Activated T-cell treated with anti-CD3 and anti-CD28 coated beads, Interleukin-2, amount 50 U/mL, for 4 hours (primary cell): ENCODE results near the gene ZNF253. TPM values are rescaled to one million over a fixed set of nuclear protein-coding genes. Genes with fewer than 3 reads are reported as not detected.
"Not testable (repeated sequence)": the region's sequence is repeated elsewhere in the genome, so short reads cannot be mapped to it uniquely, and the experiment has no call there.

ENCODE experiments used
- ATAC-seq, 2 donors: fragments of 200-7000 bp; cut with Tn5 transposase; one replicate each; pipeline ENCODE4 v1.10.0; 2021
- DNase-seq: peaks from one replicate; pipeline ENCODE4 v3.0.0-alpha.2; 2020
- H3K27me3 Mint-ChIP-seq: one replicate; pipeline ENCODE4 v1.8.0; 2021; ENCODE audit warnings: low read depth, mixed read lengths
- H3K36me3 Mint-ChIP-seq: one replicate; pipeline ENCODE4 v1.8.0; 2022; ENCODE audit warnings: mixed read lengths; ENCODE audit not compliant: insufficient read depth
- H3K4me1 Mint-ChIP-seq: one replicate; pipeline ENCODE4 v1.8.0; 2021; ENCODE audit warnings: low read depth, mixed read lengths
- H3K4me3 Mint-ChIP-seq: one replicate; pipeline ENCODE4 v1.8.0; 2021; ENCODE audit warnings: mild to moderate bottlenecking, moderate library complexity, mixed read lengths
- H3K9me3 Mint-ChIP-seq: one replicate; pipeline ENCODE4 v1.8.0; 2021; ENCODE audit warnings: mixed read lengths
- total RNA-seq, 3 donors: library from RNA; stranded (reverse); gene quantifications; one replicate each; pipeline ENCODE4 v1.2.1, GENCODE V29; 2021

Gene ZNF253
- total RNA-seq, 3 donors from 2014 or later = 3.2 to 4.7 (median 4.4) TPM

GRCh38 chr19:19933432-19934314 lies 68.0 kb downstream of the ZNF253 start:
- ATAC-seq, H3K27me3 Mint-ChIP-seq, H3K4me3 Mint-ChIP-seq, H3K4me1 Mint-ChIP-seq, DNase-seq: not testable (repeated sequence)
- H3K36me3 Mint-ChIP-seq = peaks cover 27% of the 10 kb centered on the region
- peaks cover 32% of the 10 kb centered on the region for H3K9me3 Mint-ChIP-seq

- DNase-seq (no peak), ATAC-seq (no peak)
- Mint-ChIP-seq H3K36me3 (peaks cover 19% of the 10 kb centered on the region), H3K4me3 (no peak overlapping the region), H3K4me1 (no peaks in the 10 kb centered on the region), H3K9me3 (peaks cover 46% of the 10 kb centered on the region), H3K27me3 (no peaks in the 10 kb centered on the region)
Observed at GRCh38 chr19:19937403-19937802, 71.7 kb downstream of the ZNF253 start.

GRCh38 chr19:19938449-19938848 lies 72.8 kb downstream of the ZNF253 start:
- no peak overlapping the region for H3K4me3 Mint-ChIP-seq
- DNase-seq (no peak), ATAC-seq (no peak)
- H3K4me1 Mint-ChIP-seq = no peaks in the 10 kb centered on the region
- H3K36me3 Mint-ChIP-seq = peaks cover 10% of the 10 kb centered on the region
- H3K9me3 Mint-ChIP-seq = peaks cover 47% of the 10 kb centered on the region
- H3K27me3 Mint-ChIP-seq = no peaks in the 10 kb centered on the region

GRCh38 chr19:19943848-19944582 lies 78.3 kb downstream of the ZNF253 start:
- Mint-ChIP-seq H3K4me3 (no peak overlapping the region), H3K27me3 (peaks cover 10% of the 10 kb centered on the region), H3K4me1 (no peaks in the 10 kb centered on the region), H3K36me3 (peaks cover 2% of the 10 kb centered on the region), H3K9me3 (peaks cover 32% of the 10 kb centered on the region)
- DNase-seq (no peak), ATAC-seq (no peak)

Other genes starting within 250 kb of the ZNF253 start
- gene PBX4, start 247.2 kb upstream of the ZNF253 start, total RNA-seq = 10 to 100 TPM in 1 of 3 donors, 1 to 10 TPM in 2; 8.9 to 12.1 (median 9.2) TPM
- 10 to 100 TPM in 2 of 3 donors, 1 to 10 TPM in 1; 9.4 to 15.1 (median 14.7) TPM for gene LPAR2, start 237.7 kb upstream of the ZNF253 start, total RNA-seq
- gene GMIP, start 222.2 kb upstream of the ZNF253 start, total RNA-seq = 10 to 100 TPM; 38.7 to 43.4 (median 42.1) TPM
- 100 to 1,000 TPM; 101 to 108 (median 102) TPM for gene ATP13A1, start 202.2 kb upstream of the ZNF253 start, total RNA-seq
- 10 to 100 TPM; 29.2 to 33.2 (median 29.4) TPM for gene ZNF101, start 197.0 kb upstream of the ZNF253 start, total RNA-seq
- gene ZNF14, start 132.8 kb upstream of the ZNF253 start, total RNA-seq = 1 to 10 TPM; 2.6 to 4.1 (median 3.4) TPM
- 10 to 100 TPM; 11.6 to 17.0 (median 16.6) TPM for gene ZNF506, start 44.1 kb upstream of the ZNF253 start, total RNA-seq
- 1 to 10 TPM; 2.6 to 3.3 (median 2.7) TPM for gene ZNF93, start 35.1 kb downstream of the ZNF253 start, total RNA-seq
- 1 to 10 TPM; 6.2 to 8.9 (median 8.7) TPM for gene ZNF682, start 173.6 kb downstream of the ZNF253 start, total RNA-seq
- 1 to 10 TPM; 3.6 to 7.5 (median 4.5) TPM for gene ZNF90, start 212.1 kb downstream of the ZNF253 start, total RNA-seq